K562 (cell line): ENCODE measurements around the gene KANK2. TPM values are rescaled to one million over a fixed set of nuclear protein-coding genes. Genes with fewer than 3 reads are reported as not detected.
A peak's percentile ranks its signal among the peaks of the same experiment; 100 is the strongest.

Experiments used
- ADNP ChIP-seq: fragments of 200-800 bp; sonication (Bioruptor generic); IDR thresholded peaks from 2 replicates; pipeline ENCODE4 v1.6.1; 2016; ENCODE audit warnings: missing genetic modification characterization, missing compliant biosample characterization
- AFF4 ChIP-seq: sonication (generic); formaldehyde crosslinking; IDR thresholded peaks from 2 replicates; pipeline ENCODE4 v1.8.0; 2023; ENCODE audit warnings: mild to moderate bottlenecking, missing genetic modification reagents
- ETV6 ChIP-seq, 3 experiments: fragments of 150-350 bp in 1 of 3; sonication (generic) in 1 of 3; formaldehyde crosslinking in 1 of 3; IDR thresholded peaks; 2 replicates each; pipeline versions ENCODE4 v1.6.1 to v1.8.0; 2014 to 2022; ENCODE audit warnings: borderline replicate concordance in 2 of 3, low read depth in 2 of 3, antibody characterized with exemption in 1 of 3, low read length in 1 of 3, mild to moderate bottlenecking in 1 of 3, missing genetic modification reagents in 1 of 3
- HNRNPUL1 ChIP-seq: fragments of 200-400 bp; formaldehyde crosslinking; IDR thresholded peaks from 2 replicates; pipeline ENCODE4 v1.6.1; 2017; ENCODE audit warnings: low read length
- KLF16 ChIP-seq: IDR thresholded peaks from 2 replicates; pipeline ENCODE4 v1.6.1; 2016; ENCODE audit warnings: antibody characterized with exemption
- MAX ChIP-seq: sonication (generic); formaldehyde crosslinking; IDR thresholded peaks from 2 replicates; pipeline ENCODE4 v1.9.0; 2022; ENCODE audit warnings: mild to moderate bottlenecking, missing genetic modification reagents
- MTA3 ChIP-seq: fragments of 450-650 bp; formaldehyde crosslinking; IDR thresholded peaks from 2 replicates; pipeline ENCODE4 v1.6.1; 2017; ENCODE audit warnings: mild to moderate bottlenecking, borderline replicate concordance
- NR4A1 ChIP-seq, 2 experiments: fragments of 250-450 bp in 1 of 2; fragments of 450-650 bp in 1 of 2; sonication (Bioruptor Pico) in 1 of 2; IDR thresholded peaks; 2 replicates each; pipeline versions ENCODE4 v1.4.0 to v1.6.1; 2016 to 2020; ENCODE audit warnings: mild to moderate bottlenecking in 2 of 2, missing compliant biosample characterization in 1 of 2, missing genetic modification characterization in 1 of 2, moderate library complexity in 1 of 2
- POLR2G ChIP-seq: fragments of 200-400 bp; formaldehyde crosslinking; IDR thresholded peaks from 2 replicates; pipeline ENCODE4 v1.6.1; 2017; ENCODE audit warnings: low read depth, mild to moderate bottlenecking, antibody characterized with exemption, low read length, moderate library complexity
- POU5F1 ChIP-seq: fragments of 150-350 bp; IDR thresholded peaks from 2 replicates; pipeline ENCODE4 v1.6.1; 2014; ENCODE audit warnings: borderline replicate concordance, low read length, low read depth, mild to moderate bottlenecking; ENCODE audit not compliant: partially characterized antibody
- RBM17 ChIP-seq: fragments of 200-400 bp; formaldehyde crosslinking; IDR thresholded peaks from 2 replicates; pipeline ENCODE4 v1.6.1; 2017; ENCODE audit warnings: low read depth, mild to moderate bottlenecking, low read length, borderline replicate concordance
- STAT5A ChIP-seq: IDR thresholded peaks from 2 replicates; pipeline ENCODE4 v1.6.1; 2012; ENCODE audit warnings: low read length, inconsistent platforms, borderline replicate concordance
- TAF1 ChIP-seq: IDR thresholded peaks from 2 replicates; pipeline ENCODE4 v1.6.1; 2011; ENCODE audit warnings: mild to moderate bottlenecking, low read length, moderate library complexity; ENCODE audit not compliant: insufficient read depth, control insufficient read depth, severe bottlenecking; ENCODE audit errors: extremely low read depth
- TEAD1 ChIP-seq, 2 experiments: fragments of 450-650 bp in 1 of 2; sonication (generic) in 1 of 2; formaldehyde crosslinking; IDR thresholded peaks; 2 replicates each; pipeline versions ENCODE4 v1.4.0 to v1.8.0; 2020 to 2022; ENCODE audit warnings: mild to moderate bottlenecking in 2 of 2, missing genetic modification reagents in 1 of 2
- U2AF1 ChIP-seq: fragments of 200-400 bp; formaldehyde crosslinking; optimal IDR thresholded peaks from 2 replicates; pipeline ENCODE3; 2017; ENCODE audit warnings: mild to moderate bottlenecking, low read depth, low read length, moderate library complexity
- ZC3H8 ChIP-seq: fragments of 450-650 bp; IDR thresholded peaks from 2 replicates; pipeline ENCODE4 v1.6.1; 2017
- ZEB2 ChIP-seq: fragments of 450-650 bp; IDR thresholded peaks from 2 replicates; pipeline ENCODE4 v1.6.1; 2016
- ZNF174 ChIP-seq: fragments of 250-450 bp; sonication (Bioruptor Pico); IDR thresholded peaks from 2 replicates; pipeline ENCODE4 v1.4.0; 2020; ENCODE audit warnings: mild to moderate bottlenecking
- ZNF277 ChIP-seq: fragments of 250-450 bp; sonication (Bioruptor Pico); IDR thresholded peaks from 2 replicates; pipeline ENCODE4 v1.8.0; 2022; ENCODE audit warnings: inconsistent platforms, mild to moderate bottlenecking, moderate library complexity, borderline replicate concordance
- ZNF589 ChIP-seq: fragments of 200-800 bp; sonication (Bioruptor generic); IDR thresholded peaks from 2 replicates; pipeline ENCODE4 v1.6.1; 2016; ENCODE audit warnings: low read depth, missing genetic modification characterization, missing compliant biosample characterization
- polyA plus RNA-seq, 8 experiments: library from polyadenylated mRNA; depleted of rRNA in 4 of 8; stranded (reverse) in 5 of 8; unstranded in 3 of 8; fragments of >200 nt; fragmentation: Nextera tagmentation in 2 of 8; fragmentation: Illumina TruSeq in 1 of 8; extraction: Ambion mirVana in 2 of 8; extraction: Trizol in 1 of 8; gene quantifications; 2 replicates each; pipeline versions ENCODE4 v1.2.1 to v1.2.3, GENCODE V29; 2011 to 2014; ENCODE audit warnings: inconsistent platforms in 1 of 8, missing spikeins in 1 of 8
- total RNA-seq, 7 experiments: library from RNA; depleted of rRNA in 6 of 7; stranded (reverse); fragments of >200 nt in 6 of 7; fragmentation: Illumina TruSeq in 2 of 7; extraction: Trizol in 2 of 7; gene quantifications; 2 replicates each; pipeline versions ENCODE4 v1.2.1 to v1.2.3, GENCODE V29; 2011 to 2021; ENCODE audit warnings: low replicate concordance in 1 of 7

Gene KANK2
- total and polyA plus RNA-seq, 9 of the 15 experiments (the other 6 are each of a cell fraction or from before 2014, with no cell fraction given), result 4.4 to 47.8 (median 21.3) TPM

GRCh38 chr19:11155373-11156120 lies 41.8 kb downstream of the KANK2 start, which contains the start of gene SPC24 (continued):
- TF ChIP-seq ADNP (tag) (no peak), ZNF277 (CRISPR knock-in tag) (no peak), TEAD1 (CRISPR knock-in tag; IDR thresholded peaks at IDR 0.05) (peak; percentile 23 to 29; a peak in 2 of 4 replicates), MAX (peak; percentile 76), HNRNPUL1 (no peak), POLR2G (peak; percentile 100), MTA3 (peak; percentile 89; the same call in 1 of the 2 replicates), POU5F1 (no peak), ETV6 (IDR thresholded peaks at IDR 0.05; ENCODE audit: borderline replicate concordance in 1 of 2, low read depth in 2 of 2, low read length in 1 of 2) (no peak), ETV6 (CRISPR knock-in tag; IDR thresholded peaks at IDR 0.05; ENCODE audit: borderline replicate concordance) (peak; percentile 45; the same call in 1 of the 2 replicates), RBM17 (no peak), KLF16 (peak; percentile 89), NR4A1 (CRISPR knock-in tag; IDR thresholded peaks at IDR 0.05) (no peak), NR4A1 (tag; IDR thresholded peaks at IDR 0.05) (no peak), ZNF589 (CRISPR knock-in tag) (no peak), TAF1 (peak; percentile 98), AFF4 (CRISPR knock-in tag) (0 out of 2 replicates have a peak, but pooled peaks have one; percentile 69), ZEB2 (no peak), ZNF174 (CRISPR knock-in tag) (0 out of 2 replicates have a peak, but pooled peaks have one; percentile 65), STAT5A (no peak), ZC3H8 (no peak), U2AF1 (peak; percentile 83)
